ENCODE data around the gene CHST11.

Gene CHST11

DNA sequence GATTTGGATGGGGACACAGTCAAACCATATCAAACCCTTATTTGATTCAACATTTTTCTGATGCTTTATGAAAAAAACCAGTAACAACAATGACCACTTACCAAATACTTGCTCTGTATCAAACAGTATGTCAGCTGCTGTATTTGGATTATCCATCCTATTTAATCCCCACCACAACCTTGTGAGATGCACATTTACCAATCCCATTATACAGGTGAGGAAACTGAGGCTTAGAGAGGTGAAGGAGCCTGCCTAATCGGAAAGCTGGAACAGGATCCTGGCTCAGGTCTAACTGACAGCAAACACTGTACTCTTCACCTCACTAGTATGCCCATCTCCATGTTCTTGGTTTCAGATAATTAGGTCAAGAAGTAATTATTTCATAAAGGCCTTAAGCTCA lies 13.8 kb downstream of the CHST11 start:
- Histone ChIP-seq H3K36me3 (ENCODE audit: control insufficient read depth, insufficient read depth, low read length) (no peaks in the 10 kb centered on the region), H3K9ac (ENCODE audit: low read length) (no peak overlapping the region), H3K4me1 (ENCODE audit: control insufficient read depth, insufficient read depth, low read length) (peaks cover 19% of the 10 kb centered on the region), H3K27me3 (ENCODE audit: control insufficient read depth, insufficient read depth, low read length) (no peaks in the 10 kb centered on the region), H3K9me3 (ENCODE audit: control insufficient read depth, insufficient read depth, low read depth, low read length) (no peaks in the 10 kb centered on the region), H3K4me3 (ENCODE audit: low read depth, low read length) (no peak overlapping the region), H3K27ac (ENCODE audit: low read depth, low read length) (no peak overlapping the region)

GRCh38 chr12:104471336-104471735 lies 14.6 kb downstream of the CHST11 start:
- Histone ChIP-seq H3K27me3 (ENCODE audit: control insufficient read depth, insufficient read depth, low read length) (no peaks in the 10 kb centered on the region), H3K36me3 (ENCODE audit: control insufficient read depth, insufficient read depth, low read length) (no peaks in the 10 kb centered on the region), H3K27ac (ENCODE audit: low read depth, low read length) (no peak overlapping the region), H3K4me3 (ENCODE audit: low read depth, low read length) (no peak overlapping the region), H3K4me1 (ENCODE audit: control insufficient read depth, insufficient read depth, low read length) (peaks cover 19% of the 10 kb centered on the region), H3K9me3 (ENCODE audit: control insufficient read depth, insufficient read depth, low read depth, low read length) (no peaks in the 10 kb centered on the region), H3K9ac (ENCODE audit: low read length) (no peak overlapping the region)

DNA sequence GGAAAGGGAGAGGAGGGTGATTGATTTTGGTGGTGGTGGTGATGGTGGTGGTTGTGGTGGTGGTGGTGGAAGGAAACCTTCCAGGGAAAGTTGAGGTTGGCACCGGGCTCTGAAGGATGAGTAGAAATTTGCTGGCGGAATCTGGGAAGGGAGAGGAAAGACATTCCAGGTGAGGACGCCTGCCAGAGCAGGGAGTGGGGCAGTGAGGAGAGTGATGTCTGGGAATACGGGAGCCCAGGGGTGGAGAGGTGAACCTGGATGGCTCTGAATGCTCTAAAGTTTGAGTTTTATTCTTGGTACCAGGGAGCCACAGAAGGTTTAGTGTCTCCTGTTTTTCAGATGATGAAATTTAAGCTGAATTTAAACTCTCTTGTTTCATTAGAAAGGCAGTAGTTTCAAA lies 16.0 kb downstream of the CHST11 start:
- H3K9ac ChIP-seq (ENCODE audit: low read length): no peak overlapping the region
- no peaks in the 10 kb centered on the region for H3K9me3 ChIP-seq (ENCODE audit: control insufficient read depth, insufficient read depth, low read depth, low read length)
- no peak overlapping the region for H3K27ac ChIP-seq (ENCODE audit: low read depth, low read length)
- peaks cover 19% of the 10 kb centered on the region for H3K4me1 ChIP-seq (ENCODE audit: control insufficient read depth, insufficient read depth, low read length)
- H3K27me3 ChIP-seq (ENCODE audit: control insufficient read depth, insufficient read depth, low read length): no peaks in the 10 kb centered on the region
- no peak overlapping the region for H3K4me3 ChIP-seq (ENCODE audit: low read depth, low read length)
- no peaks in the 10 kb centered on the region for H3K36me3 ChIP-seq (ENCODE audit: control insufficient read depth, insufficient read depth, low read length)

DNA sequence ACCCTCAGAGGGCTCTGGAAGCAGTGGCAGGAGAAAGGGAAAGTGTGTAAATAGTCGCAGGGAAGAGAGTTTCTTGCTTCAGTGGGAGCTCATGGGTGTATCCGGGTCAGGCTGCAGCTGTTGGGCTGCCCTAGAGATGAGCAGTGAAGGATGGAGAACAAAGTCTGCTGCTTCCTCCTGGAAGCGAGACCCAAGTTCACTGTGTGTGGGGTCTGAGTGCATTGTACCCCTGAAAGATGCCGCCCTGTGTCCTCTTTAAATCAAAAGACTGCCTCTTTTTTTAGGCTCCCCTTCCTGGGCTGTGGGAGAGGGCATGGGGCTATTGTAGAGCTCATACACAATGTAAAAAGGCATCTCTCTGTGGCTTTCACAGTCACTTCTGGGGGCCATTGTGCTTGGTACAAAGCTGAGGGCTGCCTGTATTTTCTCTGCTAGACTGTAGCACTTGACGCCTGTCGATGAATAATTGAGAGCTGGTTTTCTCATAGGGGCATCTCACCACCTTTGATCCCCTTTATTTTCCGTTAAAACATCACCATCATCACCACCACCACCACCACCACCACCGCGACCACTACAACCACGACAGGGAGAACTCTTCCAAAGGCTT lies 16.7 kb downstream of the CHST11 start:
- Histone ChIP-seq H3K9ac (ENCODE audit: low read length) (no peak overlapping the region), H3K9me3 (ENCODE audit: control insufficient read depth, insufficient read depth, low read depth, low read length) (no peaks in the 10 kb centered on the region), H3K27ac (ENCODE audit: low read depth, low read length) (no peak overlapping the region), H3K4me3 (ENCODE audit: low read depth, low read length) (no peak overlapping the region), H3K36me3 (ENCODE audit: control insufficient read depth, insufficient read depth, low read length) (no peaks in the 10 kb centered on the region), H3K27me3 (ENCODE audit: control insufficient read depth, insufficient read depth, low read length) (no peaks in the 10 kb centered on the region), H3K4me1 (ENCODE audit: control insufficient read depth, insufficient read depth, low read length) (peaks cover 19% of the 10 kb centered on the region)

DNA sequence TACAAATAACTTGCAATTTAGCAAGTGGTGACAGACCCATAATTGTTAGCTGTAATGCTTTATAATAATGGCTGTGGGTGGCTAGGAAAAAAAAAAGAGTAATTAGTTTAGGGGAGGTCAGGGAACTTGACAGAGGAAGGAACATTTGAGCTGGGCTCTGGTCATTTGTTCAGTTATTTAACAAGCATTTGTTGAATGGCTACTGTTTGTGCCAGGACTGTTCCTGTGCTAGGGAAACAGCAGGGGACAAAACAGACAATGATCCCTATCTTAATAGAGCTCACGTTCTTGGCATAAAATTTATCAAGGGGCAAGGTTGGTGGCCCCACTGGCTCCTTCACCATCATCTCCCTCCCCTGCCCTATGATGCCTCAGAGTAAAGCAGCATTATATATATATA lies 18.5 kb downstream of the CHST11 start:
- no peak overlapping the region for H3K9ac ChIP-seq (ENCODE audit: low read length)
- H3K36me3 ChIP-seq (ENCODE audit: control insufficient read depth, insufficient read depth, low read length): no peaks in the 10 kb centered on the region
- no peak overlapping the region for H3K4me3 ChIP-seq (ENCODE audit: low read depth, low read length)
- H3K27ac ChIP-seq (ENCODE audit: low read depth, low read length): no peak overlapping the region
- H3K27me3 ChIP-seq (ENCODE audit: control insufficient read depth, insufficient read depth, low read length): no peaks in the 10 kb centered on the region
- H3K4me1 ChIP-seq (ENCODE audit: control insufficient read depth, insufficient read depth, low read length): peaks cover 19% of the 10 kb centered on the region
- no peaks in the 10 kb centered on the region for H3K9me3 ChIP-seq (ENCODE audit: control insufficient read depth, insufficient read depth, low read depth, low read length)

- Histone ChIP-seq H3K4me1 (ENCODE audit: control insufficient read depth, insufficient read depth, low read length) (peaks cover 14% of the 10 kb centered on the region), H3K9me3 (ENCODE audit: control insufficient read depth, insufficient read depth, low read depth, low read length) (no peaks in the 10 kb centered on the region), H3K27ac (ENCODE audit: low read depth, low read length) (no peak overlapping the region), H3K4me3 (ENCODE audit: low read depth, low read length) (no peak overlapping the region), H3K36me3 (ENCODE audit: control insufficient read depth, insufficient read depth, low read length) (peaks cover 5% of the 10 kb centered on the region; the same call in 1 of the 2 replicates), H3K9ac (ENCODE audit: low read length) (no peak overlapping the region), H3K27me3 (ENCODE audit: control insufficient read depth, insufficient read depth, low read length) (no peaks in the 10 kb centered on the region)
Observed at GRCh38 chr12:104477510-104478390, 21.0 kb downstream of the CHST11 start.

- Histone ChIP-seq H3K36me3 (ENCODE audit: control insufficient read depth, insufficient read depth, low read length) (peaks cover 5% of the 10 kb centered on the region; the same call in 1 of the 2 replicates), H3K9ac (ENCODE audit: low read length) (no peak overlapping the region), H3K4me3 (ENCODE audit: low read depth, low read length) (no peak overlapping the region), H3K27ac (ENCODE audit: low read depth, low read length) (no peak overlapping the region), H3K27me3 (ENCODE audit: control insufficient read depth, insufficient read depth, low read length) (no peaks in the 10 kb centered on the region), H3K4me1 (ENCODE audit: control insufficient read depth, insufficient read depth, low read length) (peaks cover 6% of the 10 kb centered on the region), H3K9me3 (ENCODE audit: control insufficient read depth, insufficient read depth, low read depth, low read length) (no peaks in the 10 kb centered on the region)
Observed at GRCh38 chr12:104478396-104479122, 21.8 kb downstream of the CHST11 start.

GRCh38 chr12:104479123-104479662 lies 22.4 kb downstream of the CHST11 start:
- H3K9ac ChIP-seq (ENCODE audit: low read length): no peak overlapping the region

GRCh38 chr12:104480012-104480411 lies 23.3 kb downstream of the CHST11 start:
- Histone ChIP-seq H3K27me3 (ENCODE audit: control insufficient read depth, insufficient read depth, low read length) (no peaks in the 10 kb centered on the region), H3K9me3 (ENCODE audit: control insufficient read depth, insufficient read depth, low read depth, low read length) (no peaks in the 10 kb centered on the region), H3K4me3 (ENCODE audit: low read depth, low read length) (no peak overlapping the region), H3K36me3 (ENCODE audit: control insufficient read depth, insufficient read depth, low read length) (peaks cover 5% of the 10 kb centered on the region; the same call in 1 of the 2 replicates), H3K4me1 (ENCODE audit: control insufficient read depth, insufficient read depth, low read length) (peaks cover 3% of the 10 kb centered on the region; the same call in 1 of the 2 replicates), H3K27ac (ENCODE audit: low read depth, low read length) (no peak overlapping the region), H3K9ac (ENCODE audit: low read length) (no peak overlapping the region)

More at GRCh38 chr12:104479123-104479662, 22.4 kb downstream of the CHST11 start:
- peaks cover 5% of the 10 kb centered on the region; the same call in 1 of the 2 replicates for H3K36me3 ChIP-seq (ENCODE audit: control insufficient read depth, insufficient read depth, low read length)
- H3K4me3 ChIP-seq (ENCODE audit: low read depth, low read length): no peak overlapping the region
- no peaks in the 10 kb centered on the region for H3K27me3 ChIP-seq (ENCODE audit: control insufficient read depth, insufficient read depth, low read length)
- no peaks in the 10 kb centered on the region for H3K9me3 ChIP-seq (ENCODE audit: control insufficient read depth, insufficient read depth, low read depth, low read length)
- H3K4me1 ChIP-seq (ENCODE audit: control insufficient read depth, insufficient read depth, low read length): peaks cover 3% of the 10 kb centered on the region
- no peak overlapping the region for H3K27ac ChIP-seq (ENCODE audit: low read depth, low read length)

DNA sequence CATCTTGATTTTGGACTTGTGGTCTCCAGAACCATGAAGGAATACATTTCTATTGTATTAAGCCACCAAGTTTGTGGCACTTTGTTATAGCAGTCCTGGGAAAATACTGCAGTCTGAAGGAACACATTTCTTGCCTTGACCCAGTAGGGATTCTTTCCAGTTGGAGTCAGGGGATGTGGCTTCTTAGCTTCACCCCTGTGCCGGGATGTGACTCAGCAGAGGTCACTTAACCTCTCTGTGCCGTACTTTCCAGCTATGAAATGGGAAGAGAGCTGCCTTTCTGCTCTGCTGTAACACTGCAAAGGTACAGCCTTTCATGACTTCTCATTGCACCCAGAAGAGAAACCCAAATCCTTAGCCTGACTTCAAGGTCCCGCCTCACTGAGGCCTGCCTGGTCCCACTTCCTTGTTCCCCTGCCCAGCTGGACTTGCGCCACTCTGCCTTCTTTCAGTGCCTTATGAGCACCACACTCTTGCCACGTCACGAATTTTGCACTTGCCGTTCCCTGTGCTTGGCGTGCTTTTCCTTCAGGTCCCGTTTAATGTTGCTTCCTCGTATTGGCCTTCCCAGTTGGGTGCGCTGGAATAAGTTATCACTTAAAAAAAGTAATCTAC lies 24.2 kb downstream of the CHST11 start:
- no peak overlapping the region for H3K9ac ChIP-seq (ENCODE audit: low read length)
- H3K36me3 ChIP-seq (ENCODE audit: control insufficient read depth, insufficient read depth, low read length): peaks cover 5% of the 10 kb centered on the region; the same call in 1 of the 2 replicates
- no peaks in the 10 kb centered on the region for H3K27me3 ChIP-seq (ENCODE audit: control insufficient read depth, insufficient read depth, low read length)
- H3K9me3 ChIP-seq (ENCODE audit: control insufficient read depth, insufficient read depth, low read depth, low read length): no peaks in the 10 kb centered on the region
- H3K4me3 ChIP-seq (ENCODE audit: low read depth, low read length): no peak overlapping the region
- peaks cover 7% of the 10 kb centered on the region; the same call in 1 of the 2 replicates for H3K4me1 ChIP-seq (ENCODE audit: control insufficient read depth, insufficient read depth, low read length)
- no peak overlapping the region for H3K27ac ChIP-seq (ENCODE audit: low read depth, low read length)

All from HUES6 (cell line).